ENCODE data around the gene UBE2J2.
A peak's percentile ranks its signal among the peaks of the same experiment; 100 is the strongest.
"Not testable (repeated sequence)": the region's sequence is repeated elsewhere in the genome, so short reads cannot be mapped to it uniquely, and the experiment has no call there.

UBE2J2 gene

GRCh38 chr1:1273512-1274298, at the start of gene UBE2J2:
UBE2J2 (minus strand) TSS chr1:1273854; CDS start chr1:1267992, 5,862 bp downstream.
- DNase-seq (ENCODE audit: low read depth): peak; percentile 92

- DNase-seq (ENCODE audit: low read depth): no peak
Measured at GRCh38 chr1:1322952-1323351, 49.3 kb upstream of the UBE2J2 start.

- DNase-seq (ENCODE audit: low read depth): no peak
Measured at GRCh38 chr1:1322418-1322817, 48.8 kb upstream of the UBE2J2 start.

GRCh38 chr1:1321477-1321876, 47.8 kb upstream of the UBE2J2 start:
- no peak for DNase-seq (ENCODE audit: low read depth)

- DNase-seq (ENCODE audit: low read depth): no peak
Measured at GRCh38 chr1:1320666-1321448, 47.2 kb upstream of the UBE2J2 start.

- no peak for DNase-seq (ENCODE audit: low read depth)
Measured at GRCh38 chr1:1319646-1319941, 45.9 kb upstream of the UBE2J2 start.

GRCh38 chr1:1318777-1319645, 45.4 kb upstream of the UBE2J2 start:
- DNase-seq (ENCODE audit: low read depth): no peak

GRCh38 chr1:1318131-1318652, 44.5 kb upstream of the UBE2J2 start:
- DNase-seq (ENCODE audit: low read depth): no peak

GRCh38 chr1:1317420-1317819, 43.8 kb upstream of the UBE2J2 start:
- DNase-seq (ENCODE audit: low read depth): no peak

- DNase-seq (ENCODE audit: low read depth): not testable (repeated sequence)
Measured at GRCh38 chr1:1316199-1316598, 42.5 kb upstream of the UBE2J2 start.

- DNase-seq (ENCODE audit: low read depth): no peak
Measured at GRCh38 chr1:1315435-1315954, 41.8 kb upstream of the UBE2J2 start.

GRCh38 chr1:1314678-1315335, 41.2 kb upstream of the UBE2J2 start:
- no peak for DNase-seq (ENCODE audit: low read depth)

GRCh38 chr1:1314237-1314586, 40.6 kb upstream of the UBE2J2 start:
- DNase-seq (ENCODE audit: low read depth): no peak

- DNase-seq (ENCODE audit: low read depth): no peak
Measured at GRCh38 chr1:1313500-1314236, 40.0 kb upstream of the UBE2J2 start.

- no peak for DNase-seq (ENCODE audit: low read depth)
Measured at GRCh38 chr1:1312450-1313314, 39.0 kb upstream of the UBE2J2 start.

GRCh38 chr1:1311107-1312104, 37.8 kb upstream of the UBE2J2 start:
- DNase-seq (ENCODE audit: low read depth): no peak

GRCh38 chr1:1310476-1311053, 36.9 kb upstream of the UBE2J2 start:
- no peak for DNase-seq (ENCODE audit: low read depth)

- no peak for DNase-seq (ENCODE audit: low read depth)
Measured at GRCh38 chr1:1310109-1310385, 36.4 kb upstream of the UBE2J2 start.

Data from T-helper 22 cell (primary cell).